Spleen (tissue), 11 donors: ENCODE results near the gene HERC3. TPM values are rescaled to one million over a fixed set of nuclear protein-coding genes. Genes with fewer than 3 reads are reported as not detected.

ENCODE experiments used
- DNase-seq: peaks from one replicate; pipeline ENCODE4 v3.0.0-alpha.2; 2020
- H3K27ac ChIP-seq, 8 donors: fragments of 200-600 bp; sonication (generic) in 7 of 8; 1 replicate in 4 of 8; 2 replicates in 4 of 8; pipeline versions ENCODE4 v1.5.0 to v1.8.0; 2016 to 2021; ENCODE audit warnings: inconsistent platforms in 4 of 8, mild to moderate bottlenecking in 4 of 8, moderate library complexity in 1 of 8
- H3K27me3 ChIP-seq, 7 donors: fragments of 200-600 bp; sonication (generic) in 6 of 7; replicated peaks in 1 of 7; 1 replicate in 4 of 7; 2 replicates in 3 of 7; pipeline versions ENCODE4 v1.5.0 to v1.8.0; 2016 to 2021; ENCODE audit warnings: inconsistent platforms in 3 of 7, mild to moderate bottlenecking in 1 of 7
- H3K36me3 ChIP-seq, 6 donors: fragments of 200-600 bp; sonication (generic) in 5 of 6; 1 replicate in 4 of 6; 2 replicates in 2 of 6; pipeline versions ENCODE4 v1.5.0 to v1.8.0; 2016 to 2021; ENCODE audit warnings: inconsistent platforms in 2 of 6
- H3K4me1 ChIP-seq, 6 donors: fragments of 200-600 bp; sonication (generic) in 5 of 6; 1 replicate in 3 of 6; 2 replicates in 3 of 6; pipeline versions ENCODE4 v1.5.0 to v1.8.0; 2016 to 2021; ENCODE audit warnings: inconsistent platforms in 3 of 6
- H3K4me3 ChIP-seq, 8 donors: fragments of 200-600 bp; sonication (generic) in 7 of 8; 1 replicate in 4 of 8; 2 replicates in 4 of 8; pipeline versions ENCODE4 v1.5.0 to v1.8.0; 2016 to 2021; ENCODE audit warnings: inconsistent platforms in 4 of 8, mild to moderate bottlenecking in 4 of 8, moderate library complexity in 2 of 8
- H3K9me3 ChIP-seq, 8 donors: fragments of 200-600 bp; sonication (generic) in 7 of 8; 1 replicate in 4 of 8; 2 replicates in 4 of 8; pipeline versions ENCODE4 v1.5.0 to v1.8.0; 2016 to 2021; ENCODE audit warnings: inconsistent platforms in 4 of 8
- POLR2A ChIP-seq, 3 donors: fragments of 450-650 bp; IDR thresholded peaks; one replicate each; pipeline ENCODE4 v1.5.1; 2017; ENCODE audit warnings: antibody characterized with exemption in 3 of 3, mild to moderate bottlenecking in 1 of 3
- POLR2AphosphoS5 ChIP-seq, 3 donors: sonication (generic); formaldehyde crosslinking; IDR thresholded peaks; one replicate each; pipeline ENCODE4 v1.5.1; 2017; ENCODE audit warnings: antibody characterized with exemption in 3 of 3
- WGBS, 5 donors: extraction: QIAGEN DNeasy Blood & Tissue Kit in 3 of 5; methylation state at CpG; one replicate each; pipeline versions ENCODE4 v1.1.5 to v1.1.7; 2013 to 2018; 5-methylcytosine and 5-hydroxymethylcytosine counted together
- intact Hi-C: fragments of 100-400 bp; cut with DNase I; formaldehyde crosslinking; loops from one replicate; pipeline ENCODE4 v1.15.0; 2023; ENCODE audit warnings: low total_unique reads
- polyA plus RNA-seq, 3 donors: library from polyadenylated mRNA; stranded (reverse); fragments of 200-250 nt; gene quantifications; one replicate each; pipeline ENCODE4 v1.2.1, GENCODE V29; 2013
- total RNA-seq, 7 donors: library from RNA; depleted of rRNA in 3 of 7; stranded (reverse); fragments of >200 nt in 3 of 7; fragmentation: NEBNext Ultra II Directional in 4 of 7; extraction: Animal tissue kit (Norgen Biotek cat#: 25700) in 4 of 7; gene quantifications; one replicate each; pipeline versions ENCODE4 v1.1.0 to v1.2.1, GENCODE V29; 2016 to 2021
- TF ChIP-seq, protein P1 (sequence below), 11 experiments: fragments of 200-600 bp in 7 of 11; fragments of 450-650 bp in 4 of 11; sonication (generic) in 4 of 11; IDR thresholded peaks in 8 of 11; conservative IDR thresholded peaks in 3 of 11; 1 replicate in 7 of 11; 2 replicates in 4 of 11; pipeline versions ENCODE4 v1.4.0 to v1.8.0; 2016 to 2021; ENCODE audit warnings: antibody characterized with exemption in 11 of 11, inconsistent platforms in 4 of 11, mild to moderate bottlenecking in 1 of 11
- donor health status: healthy with polysubstance abuse.
- donor health status: DM: no; HTN: no; CAD: no; lungs with moderate emphysema.
- donor health status: DM: no; HTN: no; CAD: no.
- donor health status: Bipolar disorder and iron deficiency.
- donor health status: healthy.
- donor health status: DM: no; HTN: no; CAD: no.
- donor health status: DM: yes; HTN: yes; CAD: no.

HERC3 gene
- total and polyA plus RNA-seq, 10 donors, result 4.4 to 73.5 (median 62.2) TPM

DNA sequence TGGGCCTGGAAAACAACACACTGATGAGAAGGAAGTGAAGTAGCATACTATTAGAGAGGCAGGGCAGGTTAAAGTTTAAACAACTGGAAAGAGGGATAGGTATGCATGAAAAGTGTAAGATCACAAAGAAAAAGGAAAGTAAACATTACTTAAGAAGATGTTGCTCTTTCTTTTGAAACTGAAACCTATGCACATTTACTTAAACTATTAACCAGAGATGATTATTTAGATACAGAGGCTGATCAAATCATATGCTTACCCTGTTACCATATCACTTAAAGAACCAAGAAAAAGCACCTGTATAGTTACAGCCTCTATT lies 67.6 kb downstream of the HERC3 start:
- Histone ChIP-seq H3K4me1 (no peaks in the 10 kb centered on the region), H3K36me3 (peaks cover 3 to 96% (median 31%) of the 10 kb centered on the region in 6 donors), H3K27ac (no peak overlapping the region), H3K4me3 (no peak overlapping the region), H3K9me3 (no peaks in the 10 kb centered on the region), H3K27me3 (no peaks in the 10 kb centered on the region)
- intact Hi-C loops, result loop anchor here (5.0 to 10.0 kb wide), 2 partner anchors 123 to 355 kb away; no protein-coding TSS in a partner anchor
- no peak for TF ChIP-seq POLR2AphosphoS5 (IDR thresholded peaks at IDR 0.05)
- TF ChIP-seq, protein P1, sequence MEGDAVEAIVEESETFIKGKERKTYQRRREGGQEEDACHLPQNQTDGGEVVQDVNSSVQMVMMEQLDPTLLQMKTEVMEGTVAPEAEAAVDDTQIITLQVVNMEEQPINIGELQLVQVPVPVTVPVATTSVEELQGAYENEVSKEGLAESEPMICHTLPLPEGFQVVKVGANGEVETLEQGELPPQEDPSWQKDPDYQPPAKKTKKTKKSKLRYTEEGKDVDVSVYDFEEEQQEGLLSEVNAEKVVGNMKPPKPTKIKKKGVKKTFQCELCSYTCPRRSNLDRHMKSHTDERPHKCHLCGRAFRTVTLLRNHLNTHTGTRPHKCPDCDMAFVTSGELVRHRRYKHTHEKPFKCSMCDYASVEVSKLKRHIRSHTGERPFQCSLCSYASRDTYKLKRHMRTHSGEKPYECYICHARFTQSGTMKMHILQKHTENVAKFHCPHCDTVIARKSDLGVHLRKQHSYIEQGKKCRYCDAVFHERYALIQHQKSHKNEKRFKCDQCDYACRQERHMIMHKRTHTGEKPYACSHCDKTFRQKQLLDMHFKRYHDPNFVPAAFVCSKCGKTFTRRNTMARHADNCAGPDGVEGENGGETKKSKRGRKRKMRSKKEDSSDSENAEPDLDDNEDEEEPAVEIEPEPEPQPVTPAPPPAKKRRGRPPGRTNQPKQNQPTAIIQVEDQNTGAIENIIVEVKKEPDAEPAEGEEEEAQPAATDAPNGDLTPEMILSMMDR (IDR thresholded peaks at IDR 0.05 in 8 of 11, conservative IDR thresholded peaks at IDR 0.05 in 3 of 11), result no peak
- DNase-seq, result no peak

DNA sequence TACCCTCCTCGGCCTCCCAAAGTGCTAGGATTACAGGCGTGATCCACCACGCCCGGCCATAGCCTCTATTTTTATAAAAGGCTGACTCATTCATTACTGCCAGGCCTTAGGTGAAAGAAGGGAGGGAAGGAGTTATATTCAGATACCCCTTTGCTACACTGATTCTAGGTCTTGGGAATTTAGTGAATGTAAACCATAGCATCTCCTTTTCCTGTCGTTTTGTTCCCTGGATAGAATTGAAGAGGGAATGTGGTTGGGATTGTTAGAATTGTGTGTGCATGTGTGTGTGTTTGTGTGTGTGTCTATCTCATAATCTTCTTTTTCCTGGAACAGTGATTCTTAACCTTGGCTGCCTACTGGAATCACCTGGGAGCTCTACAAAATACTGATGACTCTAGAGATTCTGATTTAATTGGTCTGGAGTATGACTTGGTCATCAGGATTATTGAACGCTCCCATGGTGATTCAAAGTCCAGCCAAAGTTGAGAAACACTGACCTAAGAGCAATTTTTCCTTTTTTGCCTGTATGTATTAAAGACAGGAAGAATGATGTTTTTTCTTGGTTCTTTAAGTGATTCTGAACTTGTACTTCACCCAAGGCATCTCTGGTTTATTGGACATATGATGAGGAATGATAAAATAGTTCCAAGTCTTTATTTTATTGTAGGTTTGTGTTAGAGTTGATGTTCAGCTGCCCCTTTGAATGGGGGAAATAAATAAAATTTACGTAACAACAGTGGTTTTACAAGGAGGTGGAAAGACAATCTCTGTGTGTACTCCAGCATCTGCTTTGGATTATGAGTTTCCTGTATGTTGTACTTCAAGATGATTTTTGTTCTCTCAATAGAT lies 68.4 kb downstream of the HERC3 start:
- 87 to 95% (median 92%) methylated on average over 7 of the region's 7 CpGs for WGBS, 5 donors
- no peaks in the 10 kb centered on the region for H3K4me1 ChIP-seq
- no peaks in the 10 kb centered on the region for H3K27me3 ChIP-seq
- no peak for TF ChIP-seq POLR2A (IDR thresholded peaks at IDR 0.05)
- TF ChIP-seq POLR2AphosphoS5 (IDR thresholded peaks at IDR 0.05), result no peak
- TF ChIP-seq, protein P1 (IDR thresholded peaks at IDR 0.05 in 8 of 11, conservative IDR thresholded peaks at IDR 0.05 in 3 of 11), result no peak
- H3K27ac ChIP-seq, result no peak overlapping the region
- intact Hi-C loops, result loop anchor here (10.0 kb wide), 1 partner anchor 354 kb away; no protein-coding TSS in a partner anchor
- H3K36me3 ChIP-seq, result peaks cover 3 to 96% (median 25%) of the 10 kb centered on the region in 6 donors
- no peaks in the 10 kb centered on the region for H3K9me3 ChIP-seq
- DNase-seq, result no peak
- H3K4me3 ChIP-seq, result no peak overlapping the region

GRCh38 chr4:88661739-88662138 lies 69.5 kb downstream of the HERC3 start:
- Histone ChIP-seq H3K27me3 (no peaks in the 10 kb centered on the region), H3K4me3 (no peak overlapping the region), H3K9me3 (no peaks in the 10 kb centered on the region), H3K36me3 (peaks cover 0 to 96% (median 19%) of the 10 kb centered on the region in 6 donors), H3K4me1 (no peaks in the 10 kb centered on the region), H3K27ac (no peak overlapping the region)
- no peak for TF ChIP-seq POLR2AphosphoS5 (IDR thresholded peaks at IDR 0.05)
- TF ChIP-seq, protein P1 (IDR thresholded peaks at IDR 0.05 in 8 of 11, conservative IDR thresholded peaks at IDR 0.05 in 3 of 11), result no peak
- no peak for TF ChIP-seq POLR2A (IDR thresholded peaks at IDR 0.05)
- 88 to 96% (median 93%) methylated on average over 2 of the region's 2 CpGs for WGBS, 5 donors
- DNase-seq, result no peak
- intact Hi-C loops, result loop anchor here (10.0 kb wide), 1 partner anchor 353 kb away; no protein-coding TSS in a partner anchor

- WGBS, 5 donors, result 66 to 77% (median 71%) methylated on average over 5 of the region's 5 CpGs
- Histone ChIP-seq H3K4me1 (no peaks in the 10 kb centered on the region), H3K36me3 (peaks cover 0 to 97% (median 45%) of the 10 kb centered on the region in 6 donors), H3K9me3 (no peaks in the 10 kb centered on the region), H3K27me3 (no peaks in the 10 kb centered on the region), H3K27ac (no peak overlapping the region), H3K4me3 (no peak overlapping the region)
- DNase-seq, result no peak
- TF ChIP-seq, protein P1 (IDR thresholded peaks at IDR 0.05 in 8 of 11, conservative IDR thresholded peaks at IDR 0.05 in 3 of 11), result peak in 7 of 11 experiments; percentile 20 to 49 (median 40)
- no peak for TF ChIP-seq POLR2AphosphoS5 (IDR thresholded peaks at IDR 0.05)
- intact Hi-C loops, result no loop called here
These were observed 80.7 kb downstream of the HERC3 start for GRCh38 chr4:88672987-88673386.
